GM13976 (cell line): ENCODE data around the gene MAPK14.

Experiments
- DNase-seq: peaks from one replicate; pipeline ENCODE4 v3.0.0; 2012; ENCODE audit warnings: low spot score
- CTCF ChIP-seq: IDR thresholded peaks from 2 replicates; pipeline ENCODE4 v1.5.1; 2012; ENCODE audit warnings: borderline replicate concordance, mild to moderate bottlenecking; ENCODE audit not compliant: insufficient read depth; ENCODE audit errors: extremely low read depth, missing control alignments, control extremely low read depth
- in situ Hi-C: fragments of 300-500 bp; cut with MboI; formaldehyde crosslinking; loops from one replicate; pipeline ENCODE4 v1.12.0; 2022; ENCODE audit warnings: low sequenced_read_pairs, mixed read lengths, inconsistent platforms; ENCODE audit not compliant: unreplicated experiment

The MAPK14 gene

GRCh38 chr6:36133148-36133547 is 105.5 kb downstream of the MAPK14 start:
- in situ Hi-C loops = no loop called here
- DNase-seq = no peak
- TF ChIP-seq CTCF = no peak

- TF ChIP-seq CTCF = no peak
- DNase-seq = no peak
- in situ Hi-C loops = no loop called here
Observed at GRCh38 chr6:36133912-36134311, 106.3 kb downstream of the MAPK14 start.

- in situ Hi-C loops = no loop called here
- TF ChIP-seq CTCF = no peak
- DNase-seq = no peak
Observed at GRCh38 chr6:36135053-36135731, 107.6 kb downstream of the MAPK14 start.

GRCh38 chr6:36136034-36136433 is 108.4 kb downstream of the MAPK14 start:
- DNase-seq = peak; percentile 53
- in situ Hi-C loops = no loop called here
- TF ChIP-seq CTCF = no peak

GRCh38 chr6:36136551-36136950 is 108.9 kb downstream of the MAPK14 start:
- in situ Hi-C loops = no loop called here
- no peak for TF ChIP-seq CTCF
- no peak for DNase-seq

- DNase-seq = no peak
- in situ Hi-C loops = no loop called here
- no peak for TF ChIP-seq CTCF
Observed at GRCh38 chr6:36138667-36139066, 111.1 kb downstream of the MAPK14 start.
